Activated CD8-positive, alpha-beta memory T cell treated with anti-CD3 and anti-CD28 coated beads, Interleukin-2, amount 50 U/mL, for 24 hours (primary cell): ENCODE data around the gene TNNI3K.

Source experiments
- DNase-seq: peaks from one replicate; pipeline ENCODE4 v3.0.0-alpha.2; 2020; ENCODE audit errors: extremely low read depth

TNNI3K gene

DNA sequence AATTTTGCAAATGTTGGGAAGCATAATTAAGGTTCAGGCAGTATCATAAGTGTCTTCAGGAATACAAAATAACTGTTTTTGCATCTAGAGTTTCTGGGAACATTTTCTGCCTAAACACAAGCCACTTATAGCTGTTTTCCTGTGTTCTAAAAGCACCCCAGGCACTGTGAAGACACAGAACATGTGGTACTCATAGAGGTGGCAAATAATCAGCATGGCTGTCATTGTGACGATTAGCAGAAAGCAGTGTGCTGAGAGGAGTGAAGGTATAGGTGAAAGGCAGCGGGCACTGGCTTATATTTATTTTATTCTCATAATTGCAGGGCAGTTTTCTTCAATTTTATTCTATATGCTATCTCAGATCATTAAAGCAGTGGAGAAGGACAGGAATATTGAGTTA, 157.7 kb downstream of the TNNI3K start:
- no peak for DNase-seq

DNA sequence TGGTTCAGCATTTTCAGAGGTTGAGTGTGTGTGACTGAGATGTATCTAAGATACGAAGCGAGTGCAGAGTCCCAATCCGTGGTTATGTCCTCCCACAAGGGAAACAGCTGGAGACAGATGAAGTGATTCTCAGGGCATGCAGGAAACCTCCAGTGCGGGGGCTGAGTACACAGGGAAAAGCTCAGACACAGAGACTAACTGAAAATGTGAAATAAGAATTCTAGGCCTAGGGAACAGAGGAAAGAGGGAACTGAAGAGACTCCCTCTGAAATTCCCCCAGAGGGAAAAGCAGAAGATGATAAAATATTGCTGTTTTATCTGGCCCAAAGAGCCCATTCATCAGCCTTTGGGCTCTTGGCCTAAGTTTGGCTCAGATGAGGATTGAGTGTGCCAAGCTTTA, 160.4 kb downstream of the TNNI3K start:
- DNase-seq, result no peak

DNA sequence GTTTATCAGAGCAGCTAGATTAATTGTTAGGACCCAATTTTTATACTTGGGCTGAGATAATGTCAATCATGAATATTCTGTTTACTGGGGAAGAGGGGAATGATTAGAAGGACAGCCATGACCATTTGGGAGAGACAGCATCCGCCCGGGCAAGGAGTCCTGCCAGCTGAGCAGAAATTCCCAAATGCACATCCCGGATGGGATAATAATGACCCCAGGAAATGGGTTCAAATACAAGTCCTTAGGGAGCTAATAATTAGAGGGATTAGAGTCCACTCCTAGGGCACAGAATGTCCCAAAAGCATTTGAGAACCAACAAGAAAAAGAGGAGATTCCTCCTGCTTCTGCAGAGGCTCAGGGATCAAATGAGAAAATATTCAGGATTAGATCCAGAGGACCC, 161.3 kb downstream of the TNNI3K start:
- no peak for DNase-seq

DNA sequence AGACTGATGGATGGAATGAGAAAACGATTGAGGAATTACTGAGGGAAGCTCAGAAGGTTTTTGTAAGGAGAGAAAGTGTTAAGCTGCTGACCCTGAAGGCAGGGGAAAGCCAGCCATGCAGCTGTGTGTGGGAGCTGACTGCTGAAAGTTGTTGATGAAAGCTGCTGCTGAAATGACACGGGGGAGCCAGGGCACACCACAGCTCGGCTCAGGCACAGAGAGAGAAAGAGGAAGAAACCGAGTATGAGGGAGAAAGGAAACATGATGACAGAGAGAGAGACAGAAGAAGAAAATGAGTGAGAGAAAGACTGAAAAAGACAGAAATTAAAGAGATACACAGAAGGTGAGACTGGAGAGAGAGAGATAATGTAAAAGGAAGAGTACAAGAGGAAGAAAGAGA, 161.7 kb downstream of the TNNI3K start:
- no peak for DNase-seq

DNA sequence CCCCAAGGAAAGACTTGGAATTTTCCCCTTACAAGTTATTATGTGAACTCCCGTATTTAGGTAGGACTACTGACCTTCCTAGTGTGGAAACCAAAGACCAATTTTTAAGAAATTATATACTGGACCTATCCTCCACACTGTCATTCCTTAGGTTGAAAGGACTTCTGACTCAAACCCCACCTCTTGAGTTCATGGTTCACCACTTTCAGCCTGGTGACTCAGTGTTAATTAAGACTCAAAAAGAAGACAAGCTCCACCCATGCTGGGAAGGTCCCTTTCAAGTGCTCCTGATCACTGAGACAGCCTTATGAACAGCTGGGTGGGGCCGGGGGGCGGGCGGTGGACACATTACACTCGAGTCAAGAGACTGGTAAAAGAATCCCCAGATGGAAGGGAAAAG, 164.1 kb downstream of the TNNI3K start:
- DNase-seq, result no peak

DNA sequence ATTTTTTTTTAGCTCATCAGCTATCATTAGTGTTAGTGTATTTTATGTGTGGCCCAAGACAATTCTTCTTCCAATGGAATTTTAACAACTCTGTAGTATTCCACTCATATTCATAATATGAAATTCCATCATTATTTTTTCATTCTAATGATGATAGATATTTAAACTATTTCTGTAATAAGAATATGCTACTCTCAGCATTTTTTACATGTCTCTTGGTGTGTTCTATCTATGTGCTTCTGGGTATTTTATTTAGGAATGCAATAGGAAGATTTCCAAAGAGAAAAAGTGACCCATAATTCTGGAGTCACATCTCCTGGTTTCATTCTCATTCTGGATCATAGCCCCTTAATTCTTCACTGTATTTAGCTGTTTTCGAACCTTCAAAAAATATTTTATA, 167.7 kb downstream of the TNNI3K start:
- DNase-seq, result no peak

DNA sequence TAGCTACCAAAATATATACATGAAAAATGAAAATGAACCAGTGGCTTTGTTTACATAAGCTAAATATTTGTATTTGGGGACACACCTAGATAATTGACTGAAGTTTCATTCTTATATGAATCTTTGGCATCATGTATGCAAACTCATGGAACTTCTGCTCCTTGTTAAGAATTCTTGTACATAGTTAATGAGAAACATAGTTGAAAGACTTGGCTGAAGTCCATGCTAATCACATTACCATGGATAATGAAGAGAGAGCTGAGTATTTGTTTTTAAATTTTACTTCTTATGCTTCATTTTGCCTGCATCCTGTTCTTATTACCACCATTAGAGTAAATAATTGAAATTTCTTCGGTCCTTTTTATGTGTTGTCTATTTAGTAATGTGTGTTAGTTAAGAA, 168.4 kb downstream of the TNNI3K start:
- no peak for DNase-seq

DNA sequence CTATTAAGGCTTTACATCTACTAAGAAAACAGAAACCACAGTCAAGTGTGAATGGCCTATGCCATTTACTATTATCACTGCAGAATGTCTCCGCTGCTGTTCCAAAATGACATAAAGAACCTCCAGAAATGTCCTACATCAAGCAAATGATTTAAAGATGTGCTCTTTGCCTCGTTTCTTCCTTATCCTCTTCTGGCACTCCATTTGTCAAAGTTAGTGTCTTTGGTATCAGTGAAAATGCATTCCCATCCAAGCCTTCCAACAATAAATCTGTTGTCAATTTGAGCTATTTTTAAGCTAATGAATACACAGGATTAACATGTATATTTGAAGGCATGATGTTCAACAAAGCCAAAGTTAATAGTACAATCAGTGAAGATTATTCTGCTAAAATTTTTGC, 171.6 kb downstream of the TNNI3K start:
- DNase-seq, result no peak

DNA sequence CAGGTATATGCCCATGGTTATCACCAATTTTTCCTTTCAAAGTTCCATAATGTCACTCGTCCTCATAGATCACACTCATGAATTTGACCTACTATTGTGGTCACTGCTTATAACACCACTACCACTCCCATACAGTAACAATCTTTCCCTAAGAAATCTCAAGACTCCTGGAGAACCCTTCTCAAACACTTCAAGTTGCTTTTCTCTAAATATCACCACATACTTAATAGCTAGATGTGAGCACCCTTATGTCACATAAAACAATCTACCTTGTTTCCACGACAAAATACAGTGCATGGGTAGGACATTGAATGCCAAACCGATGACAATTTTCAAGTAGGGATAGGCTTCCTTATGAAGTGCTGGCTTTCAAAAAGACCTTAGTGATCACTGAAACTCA, 172.7 kb downstream of the TNNI3K start:
- DNase-seq, result no peak

DNA sequence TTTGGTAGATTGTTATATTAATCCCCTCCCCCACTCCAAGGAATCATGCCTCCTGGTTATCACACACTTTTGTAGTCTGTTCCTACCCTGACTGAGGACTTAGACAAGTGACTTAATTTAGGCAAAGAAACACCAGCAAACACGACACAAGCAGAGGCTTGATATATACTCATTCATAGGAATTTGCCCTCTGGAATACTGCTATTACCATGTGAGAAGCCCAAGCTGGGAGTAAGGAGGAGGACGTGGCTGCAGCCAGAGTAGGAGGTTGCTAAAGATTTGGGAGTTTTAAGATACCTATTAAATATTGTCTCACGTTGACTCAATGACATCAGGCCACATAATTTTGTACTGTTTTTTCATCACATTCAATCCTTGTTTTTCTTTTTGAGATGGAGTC, 177.1 kb downstream of the TNNI3K start:
- no peak for DNase-seq

DNA sequence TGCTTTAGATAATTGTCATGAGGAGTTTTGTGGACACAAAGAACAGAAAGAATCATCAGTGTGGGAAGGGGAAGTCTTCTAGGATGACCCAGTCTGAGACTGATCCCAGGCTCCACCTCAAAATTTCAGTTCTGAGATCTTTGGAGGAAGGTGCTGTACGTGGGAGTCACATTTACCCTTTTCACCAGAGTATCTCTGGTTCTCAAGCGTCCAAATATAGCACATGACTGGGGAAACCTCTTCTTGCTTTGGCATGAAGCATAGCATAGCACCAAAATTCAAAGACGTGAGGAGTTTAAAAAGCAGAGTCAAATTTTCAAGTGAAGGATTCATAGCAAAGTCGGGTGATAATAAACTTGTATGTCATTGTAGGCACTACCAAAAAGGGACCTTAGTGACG, 180.7 kb downstream of the TNNI3K start:
- no peak for DNase-seq

DNA sequence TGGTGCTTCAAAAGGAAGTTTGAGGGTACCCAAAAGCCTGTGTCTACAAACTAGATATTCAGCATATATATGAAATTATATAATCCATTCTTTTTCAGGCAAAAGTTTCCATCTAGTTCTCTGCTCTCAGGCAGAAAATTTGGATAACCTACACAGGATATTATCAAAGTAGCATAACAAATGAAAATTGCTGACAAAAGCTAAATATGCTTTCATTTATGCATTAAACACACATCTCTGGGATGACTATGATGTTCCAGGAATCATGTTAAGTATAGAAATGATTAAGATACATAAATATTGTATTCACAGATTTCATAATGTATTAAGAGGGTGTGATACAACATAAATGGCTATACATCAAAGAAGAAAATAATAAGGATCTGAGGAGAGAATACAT, 184.4 kb downstream of the TNNI3K start:
- DNase-seq, result no peak

DNA sequence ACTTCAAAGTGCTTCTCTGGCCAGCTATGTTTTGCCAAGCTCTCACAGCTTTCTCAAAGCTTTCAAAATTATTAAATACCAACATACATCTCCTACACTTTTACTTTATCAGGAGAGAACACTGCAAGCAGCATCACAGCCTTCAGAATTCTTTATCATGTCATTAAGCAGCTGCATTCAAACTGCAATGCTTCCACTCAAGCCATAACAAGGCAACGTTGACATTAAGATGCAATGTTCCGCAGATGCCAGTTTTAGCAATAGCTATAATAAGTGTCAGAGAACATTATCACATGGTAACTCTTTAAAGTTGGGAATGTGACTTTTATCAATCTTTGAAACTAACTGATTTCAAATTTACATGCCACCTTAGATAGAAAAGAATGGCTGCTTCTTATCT, 185.3 kb downstream of the TNNI3K start:
- no peak for DNase-seq

DNA sequence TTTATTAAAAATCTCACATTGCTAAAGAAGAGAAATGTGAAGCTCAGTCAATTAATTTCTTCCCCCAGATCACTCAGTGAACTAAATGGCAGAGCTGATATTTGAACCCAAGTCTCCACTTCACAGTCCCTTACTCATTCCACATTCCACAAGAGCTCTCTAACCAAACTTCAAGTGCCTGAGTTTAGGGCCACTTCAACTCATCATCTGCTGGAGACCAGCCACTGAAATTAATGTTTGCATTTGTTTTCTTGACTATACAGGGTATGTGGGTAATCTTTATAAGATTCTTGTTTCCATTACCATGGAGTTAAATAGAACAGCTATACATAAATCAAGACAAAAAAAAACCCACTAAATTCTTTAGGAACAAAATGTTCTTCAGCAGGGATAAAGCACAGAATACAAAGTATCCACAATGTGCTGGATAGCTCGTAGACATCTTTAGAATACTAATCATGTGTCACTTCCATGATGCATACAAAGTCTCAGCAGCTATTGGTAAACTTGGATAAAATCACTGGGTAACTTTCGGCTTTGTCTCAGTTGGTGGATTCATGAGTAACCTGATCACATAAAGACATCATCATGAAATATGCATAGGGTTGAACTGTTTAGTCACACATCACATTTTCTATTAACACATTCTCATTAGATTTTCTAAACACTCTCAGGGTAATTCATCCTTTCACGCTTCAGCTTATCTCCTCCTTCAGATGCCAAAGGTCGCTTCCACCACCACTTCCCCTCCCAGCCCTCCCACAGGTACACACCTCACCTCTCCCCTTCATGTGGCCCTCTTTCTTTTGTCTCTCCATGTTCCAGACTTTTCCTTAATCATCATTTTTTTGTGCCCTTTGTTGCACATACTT, 187.5 kb downstream of the TNNI3K start:
- no peak for DNase-seq

DNA sequence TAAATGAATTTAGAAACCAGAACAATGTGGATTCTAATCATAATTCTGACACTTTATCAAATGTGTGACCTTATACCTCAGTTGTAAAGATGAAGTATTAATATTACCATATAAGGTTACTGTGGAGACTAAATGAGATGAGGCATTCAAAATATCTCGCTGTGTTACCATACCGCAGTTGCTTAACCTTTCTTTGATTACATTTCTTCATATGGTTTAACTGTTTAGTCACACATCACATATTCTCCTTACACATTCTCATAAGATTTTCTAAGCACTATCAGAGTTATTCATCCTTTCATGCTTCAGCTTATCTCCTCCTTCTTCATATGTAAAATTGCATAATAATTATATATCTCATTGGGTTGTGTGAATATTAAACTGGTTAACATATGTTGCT, 188.3 kb downstream of the TNNI3K start:
- DNase-seq, result no peak

DNA sequence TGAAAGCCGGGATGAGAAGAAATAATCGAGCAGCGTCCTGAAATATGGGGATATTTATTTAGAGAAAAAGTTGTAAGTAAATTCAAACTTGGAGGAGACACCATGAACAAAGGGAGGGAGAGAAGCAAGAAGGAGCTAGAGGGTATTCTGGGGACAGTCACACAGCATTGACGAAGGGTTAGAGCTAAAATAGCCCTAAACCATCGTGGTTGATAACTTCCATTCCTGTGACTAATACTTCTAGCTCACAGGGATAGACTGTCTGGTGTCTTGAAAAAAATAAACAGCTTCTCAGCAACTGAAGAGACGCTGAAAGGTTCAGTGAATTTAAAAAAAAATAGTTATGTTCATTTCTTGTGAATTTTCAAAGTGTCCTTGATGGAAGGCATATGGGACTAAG, 190.5 kb downstream of the TNNI3K start:
- DNase-seq, result no peak

DNA sequence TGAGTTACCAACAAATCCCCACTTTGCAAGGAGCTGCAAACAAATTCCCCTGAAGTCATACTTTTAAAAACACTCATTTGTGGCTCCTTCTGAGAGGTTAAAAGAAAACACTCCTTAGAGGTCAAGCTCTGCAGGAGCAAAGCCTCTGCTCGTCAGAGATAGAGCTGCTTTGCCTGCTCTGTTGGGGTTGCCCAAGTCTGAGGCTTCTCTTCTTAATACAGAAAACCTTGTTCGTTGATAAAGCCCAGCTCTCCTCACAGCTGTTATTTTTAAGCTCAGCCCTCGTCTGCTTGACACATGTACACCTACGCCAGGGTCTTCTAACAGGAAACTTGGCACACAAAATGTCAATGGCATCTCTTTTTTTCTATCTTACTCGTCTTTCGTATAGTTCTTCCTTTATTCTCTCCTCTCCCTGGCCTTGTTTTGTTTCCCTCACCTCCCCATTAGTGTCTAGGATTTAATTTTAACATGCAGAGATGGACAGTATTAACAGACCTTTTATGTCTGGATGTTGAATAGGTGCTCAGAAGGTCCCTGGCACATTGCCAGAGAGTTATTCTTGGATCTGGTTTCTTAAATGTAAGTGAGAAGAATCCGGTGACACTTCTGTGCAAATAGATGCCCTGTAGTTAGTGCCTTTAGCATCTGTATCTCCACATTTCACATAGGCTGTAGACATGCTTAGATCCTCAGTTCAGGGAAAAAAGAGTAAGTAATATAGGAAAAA, 191.2 kb downstream of the TNNI3K start:
- no peak for DNase-seq

DNA sequence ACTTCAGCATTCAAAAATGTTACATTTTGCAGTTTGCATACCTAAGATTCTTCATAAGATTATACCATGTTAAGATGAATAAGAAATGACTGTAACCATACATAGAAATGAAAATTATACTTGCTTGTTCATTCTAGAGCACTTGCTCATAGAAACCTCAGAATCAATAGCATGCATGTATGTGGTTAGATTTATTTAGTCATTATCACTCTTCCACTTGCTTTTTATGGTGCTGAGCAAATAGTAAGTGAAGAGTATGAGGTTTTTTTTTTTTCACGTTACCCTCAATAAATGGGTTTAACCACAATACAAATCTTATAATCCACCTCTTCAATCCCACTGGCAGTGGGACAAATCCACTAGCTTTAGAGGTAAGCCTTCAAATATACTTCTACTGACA, 192.5 kb downstream of the TNNI3K start:
- no peak for DNase-seq

DNA sequence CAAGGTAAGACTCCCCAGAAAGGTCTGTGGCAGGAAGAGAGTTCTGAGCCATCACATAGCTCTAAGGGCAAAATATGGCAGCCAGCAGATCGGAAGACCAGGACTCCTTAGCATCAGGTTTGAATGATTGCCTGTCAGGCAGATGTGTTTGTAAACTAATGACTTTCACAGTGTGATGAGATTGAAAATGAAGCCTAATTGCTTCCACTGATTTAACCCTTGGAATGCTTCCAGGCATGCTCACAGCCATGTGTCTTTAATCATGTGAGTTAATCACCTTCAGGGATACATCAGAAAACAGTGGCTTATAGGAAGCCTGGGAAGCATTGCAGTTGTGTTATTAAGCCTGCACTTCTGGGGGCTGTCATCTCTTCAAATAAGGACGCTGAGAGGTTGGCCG, 194.4 kb downstream of the TNNI3K start:
- DNase-seq, result no peak

DNA sequence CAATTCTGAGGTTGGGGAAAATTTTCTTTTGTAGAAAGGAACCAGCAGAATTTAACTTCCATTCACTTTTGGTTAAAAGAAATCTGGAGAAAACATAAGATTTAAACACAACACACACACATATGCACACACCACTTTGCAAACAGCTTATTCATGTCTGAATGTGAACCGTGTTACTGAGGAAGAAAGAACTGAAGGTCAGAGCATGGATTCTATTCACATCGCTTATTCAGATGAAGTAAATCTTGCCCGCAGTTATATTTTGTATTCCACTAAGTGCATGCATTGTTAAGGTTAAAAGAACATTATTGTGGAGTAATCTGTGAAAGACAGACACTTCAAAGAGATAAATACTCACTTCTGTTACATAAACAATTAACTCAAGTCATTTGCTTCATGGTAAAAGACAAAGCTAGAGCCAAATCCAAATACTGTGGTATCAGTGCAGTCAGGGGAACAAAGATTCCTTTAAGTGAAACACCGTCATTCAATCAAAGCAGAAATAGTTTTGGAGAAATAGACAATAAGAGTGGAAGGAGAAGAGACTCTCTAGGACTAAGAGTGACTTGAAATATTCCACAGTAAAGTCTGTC, 195.3 kb downstream of the TNNI3K start:
- DNase-seq, result no peak

DNA sequence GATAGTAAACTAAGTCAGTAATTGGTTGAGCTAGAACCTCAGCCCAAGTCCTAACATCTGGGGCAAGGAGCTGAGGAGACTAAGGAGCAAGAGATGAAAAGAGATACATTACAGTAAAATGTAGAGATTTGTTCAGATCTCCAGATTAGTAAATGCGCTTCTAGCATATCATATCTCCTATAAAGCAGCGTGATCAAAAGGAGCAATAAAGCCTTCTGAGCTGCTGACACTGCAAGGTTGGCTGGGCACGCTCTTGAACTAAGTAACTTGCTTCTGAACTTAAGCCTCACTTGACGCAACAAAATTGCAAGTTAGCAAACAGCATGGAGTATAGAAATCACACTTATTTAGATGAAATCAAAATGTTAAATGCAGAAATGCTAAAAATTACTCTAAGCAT, 196.3 kb downstream of the TNNI3K start:
- DNase-seq, result no peak

DNA sequence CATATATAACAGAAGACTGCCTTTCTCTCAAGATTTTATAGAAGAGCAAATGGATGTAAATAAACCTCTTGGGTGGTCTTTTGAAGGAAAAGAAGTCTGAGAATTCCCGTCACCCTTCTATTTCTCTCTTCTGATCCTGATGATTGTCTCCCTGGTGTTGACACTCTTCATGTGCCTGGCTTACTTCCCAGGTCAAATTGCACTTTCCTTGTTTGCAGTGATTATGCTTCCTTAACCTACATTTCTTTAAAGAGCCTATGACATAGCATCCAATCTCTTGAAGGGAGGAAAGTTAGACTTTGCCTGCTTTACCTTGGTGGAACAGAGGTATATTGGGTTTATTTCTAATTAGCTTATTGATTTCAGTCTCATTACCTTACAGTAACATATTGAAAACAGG, 197.1 kb downstream of the TNNI3K start:
- DNase-seq, result no peak

DNA sequence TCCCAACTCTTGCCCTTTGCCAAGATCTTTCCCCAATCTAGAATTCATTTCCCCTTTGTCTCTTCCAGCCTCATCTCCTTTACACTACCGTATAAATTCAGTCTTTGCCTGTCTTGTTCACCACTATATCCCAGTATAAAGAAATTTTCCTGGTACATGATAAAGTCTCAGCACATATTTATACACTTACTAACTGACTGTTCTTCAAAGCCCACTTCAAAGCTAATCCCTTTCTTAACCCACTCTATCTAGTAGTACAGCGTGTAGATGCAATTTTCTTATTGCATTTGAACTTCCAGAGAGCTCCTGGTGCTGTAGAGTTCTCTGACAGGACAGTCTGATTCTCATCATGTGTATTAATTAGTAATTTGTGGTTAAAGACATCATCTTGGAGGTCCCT, 199.1 kb downstream of the TNNI3K start:
- DNase-seq, result no peak
